NCI-H82 treated with DMSO at 0.1 percent for 48 hours (cell line): ENCODE data around the gene NTMT1.
A peak's percentile ranks its signal among the peaks of the same experiment; 100 is the strongest.

Experiments
- DNase-seq: peaks from one replicate; lab custom pipeline; 2025; ENCODE audit not compliant: unreplicated experiment; lab: John Stamatoyannopoulos, UW

The NTMT1 gene

GRCh38 chr9:129613520-129614175 lies 12.3 kb upstream of the NTMT1 start:
- DNase-seq: no peak

GRCh38 chr9:129614932-129615331 lies 11.0 kb upstream of the NTMT1 start:
- no peak for DNase-seq

- no peak for DNase-seq
Observed at GRCh38 chr9:129615407-129616285, 10.3 kb upstream of the NTMT1 start.

GRCh38 chr9:129617167-129617566 lies 8.8 kb upstream of the NTMT1 start:
- DNase-seq: peak; percentile 33

- no peak for DNase-seq
Observed at GRCh38 chr9:129619787-129620668, 5.9 kb upstream of the NTMT1 start.

- DNase-seq: peak; percentile 30
Observed at GRCh38 chr9:129620669-129621295, 5.2 kb upstream of the NTMT1 start, which contains the start of gene C9orf50. Gene C9orf50, minus strand, starts transcription at chr9:129621101. Its CDS starts 527 bp downstream, at chr9:129620574.

- DNase-seq: no peak
Observed at GRCh38 chr9:129623331-129623730, 2.6 kb upstream of the NTMT1 start.

GRCh38 chr9:129624168-129624759 lies 1.7 kb upstream of the NTMT1 start:
- peak; percentile 25 for DNase-seq

GRCh38 chr9:129624947-129625346 lies 1.0 kb upstream of the NTMT1 start:
- DNase-seq: no peak

GRCh38 chr9:129626625-129627284 lies 792 bp downstream of the NTMT1 start:
- no peak for DNase-seq

- no peak for DNase-seq
Observed at GRCh38 chr9:129627556-129628440, 1.8 kb downstream of the NTMT1 start.

GRCh38 chr9:129628709-129629108 lies 2.7 kb downstream of the NTMT1 start:
- DNase-seq: no peak

- DNase-seq: no peak
Observed at GRCh38 chr9:129629251-129629820, 3.4 kb downstream of the NTMT1 start.

GRCh38 chr9:129630967-129631673 lies 5.2 kb downstream of the NTMT1 start:
- DNase-seq: no peak

GRCh38 chr9:129631674-129632129 lies 5.7 kb downstream of the NTMT1 start:
- no peak for DNase-seq

GRCh38 chr9:129632460-129632859 lies 6.5 kb downstream of the NTMT1 start:
- DNase-seq: no peak

- no peak for DNase-seq
Observed at GRCh38 chr9:129633207-129633606, 7.2 kb downstream of the NTMT1 start.

- DNase-seq: no peak
Observed at GRCh38 chr9:129633848-129634247, 7.9 kb downstream of the NTMT1 start.
